H1 (cell line): ENCODE measurements around the gene LYPD6B. TPM values are rescaled to one million over a fixed set of nuclear protein-coding genes. Genes with fewer than 3 reads are reported as not detected.

Experiments used
- CTCF ChIA-PET: fragments of 300-600 bp; sonication (Branson Sonifier 250); formaldehyde crosslinking; loops from one replicate; lab custom pipeline; 2021; ENCODE audit not compliant: partially characterized antibody; lab: Charles Lee
- POLR2A ChIA-PET: fragments of 300-600 bp; sonication (Branson Sonifier 250); formaldehyde crosslinking; loops from one replicate; lab custom pipeline; 2021; ENCODE audit warnings: inconsistent platforms; ENCODE audit not compliant: partially characterized antibody; lab: Charles Lee
- DNase-seq, 2 experiments: peaks; one replicate each; pipeline versions ENCODE4 v3.0.0 to v3.0.0-alpha.2; 2010 to 2022; ENCODE audit warnings: low spot score in 2 of 2, low read depth in 1 of 2, mixed read lengths in 1 of 2
- FAIRE-seq: peaks from 2 replicates; lab custom pipeline; 2011; peaks lifted over from hg19 to GRCh38; lab: Jason Lieb, UNC
- H2AFZ ChIP-seq: 2 replicates; pipeline ENCODE4 v1.8.1; 2012; ENCODE audit warnings: low read length, inconsistent platforms
- H2AK5ac ChIP-seq: 2 replicates; pipeline ENCODE4 v1.6.1; 2013; ENCODE audit warnings: low read depth, low read length
- H2BK120ac ChIP-seq: replicated peaks from 2 replicates; pipeline ENCODE3; 2013; ENCODE audit warnings: low read depth, low read length, inconsistent platforms
- H2BK12ac ChIP-seq: 2 replicates; pipeline ENCODE4 v1.6.1; 2013; ENCODE audit warnings: low read depth, low read length
- H2BK15ac ChIP-seq: 2 replicates; pipeline ENCODE4 v1.6.1; 2013; ENCODE audit warnings: low read length
- H2BK20ac ChIP-seq: 2 replicates; pipeline ENCODE4 v1.6.1; 2013; ENCODE audit warnings: low read length
- H2BK5ac ChIP-seq: 2 replicates; pipeline ENCODE4 v1.6.1; 2013; ENCODE audit warnings: low read depth, low read length
- H3K14ac ChIP-seq: 2 replicates; pipeline ENCODE4 v1.6.1; 2013; ENCODE audit warnings: inconsistent platforms; ENCODE audit not compliant: insufficient read length
- H3K18ac ChIP-seq: 2 replicates; pipeline ENCODE4 v1.6.1; 2013; ENCODE audit warnings: low read length; ENCODE audit errors: extremely low read depth
- H3K23ac ChIP-seq: 2 replicates; pipeline ENCODE4 v1.6.1; 2013; ENCODE audit warnings: inconsistent platforms; ENCODE audit not compliant: insufficient read length
- H3K23me2 ChIP-seq: 2 replicates; pipeline ENCODE4 v1.6.1; 2013; ENCODE audit warnings: low read depth, low read length
- H3K27ac ChIP-seq: 2 replicates; pipeline ENCODE4 v1.6.1; 2011; ENCODE audit warnings: low read depth, low read length, inconsistent platforms
- H3K27me3 ChIP-seq, 4 experiments: replicated peaks in 1 of 4; 1 replicate in 1 of 4; 2 replicates in 3 of 4; pipeline versions ENCODE4 v1.6.1 to v1.8.1; 2011 to 2013; ENCODE audit warnings: low read length in 3 of 4, mild to moderate bottlenecking in 3 of 4, inconsistent platforms in 2 of 4, mixed read lengths in 2 of 4, moderate library complexity in 1 of 4; ENCODE audit not compliant: control insufficient read depth in 3 of 4, insufficient read depth in 3 of 4; ENCODE audit errors: extremely low read depth in 1 of 4
- H3K36me3 ChIP-seq, 4 experiments: 2 replicates each; pipeline versions ENCODE4 v1.6.1 to v1.8.1; 2011 to 2013; ENCODE audit warnings: mild to moderate bottlenecking in 4 of 4, low read length in 3 of 4, moderate library complexity in 2 of 4, control low read depth in 1 of 4, inconsistent platforms in 1 of 4; ENCODE audit not compliant: insufficient read depth in 4 of 4, control insufficient read depth in 2 of 4
- H3K4ac ChIP-seq: replicated peaks from 2 replicates; pipeline ENCODE3; 2013; ENCODE audit warnings: low read length, low read depth, mixed read lengths, inconsistent platforms; ENCODE audit not compliant: insufficient read length
- H3K4me1 ChIP-seq, 4 experiments: replicated peaks in 1 of 4; 1 replicate in 1 of 4; 2 replicates in 3 of 4; pipeline versions ENCODE4 v1.6.1 to v1.8.1; 2011 to 2013; ENCODE audit warnings: low read length in 3 of 4, inconsistent platforms in 2 of 4, mixed read lengths in 1 of 4; ENCODE audit not compliant: insufficient read depth in 4 of 4, control insufficient read depth in 3 of 4
- H3K4me2 ChIP-seq, 2 experiments: 2 replicates each; pipeline versions ENCODE4 v1.6.1 to v1.8.1; 2011 to 2013; ENCODE audit warnings: low read depth in 2 of 2, low read length in 2 of 2, control low read depth in 1 of 2, inconsistent platforms in 1 of 2, mild to moderate bottlenecking in 1 of 2; ENCODE audit not compliant: insufficient read depth in 1 of 2
- H3K4me3 ChIP-seq, 4 experiments: fragments of 200-600, 300-600 bp in 1 of 4; sonication (generic), shearing (Covaris generic), sonication (Bioruptor Twin) in 1 of 4; 2 replicates each; pipeline versions ENCODE4 v1.5.1 to v1.8.1; 2011 to 2016; ENCODE audit warnings: low read length in 4 of 4, low read depth in 3 of 4, control low read depth in 2 of 4, inconsistent platforms in 2 of 4, mild to moderate bottlenecking in 2 of 4, mixed read lengths in 1 of 4, moderate library complexity in 1 of 4; ENCODE audit not compliant: insufficient read depth in 2 of 4; ENCODE audit errors: extremely low read depth in 1 of 4
- H3K56ac ChIP-seq: replicated peaks from 2 replicates; pipeline ENCODE3; 2013; ENCODE audit warnings: low read depth, mild to moderate bottlenecking, mixed read lengths, low read length, inconsistent platforms; ENCODE audit not compliant: insufficient read length
- H3K79me1 ChIP-seq: 2 replicates; pipeline ENCODE4 v1.6.1; 2013; ENCODE audit warnings: low read depth, low read length, control low read depth
- H3K79me2 ChIP-seq, 2 experiments: 2 replicates each; pipeline versions ENCODE4 v1.6.1 to v1.8.1; 2012 to 2013; ENCODE audit warnings: low read length in 2 of 2, mild to moderate bottlenecking in 2 of 2, inconsistent platforms in 1 of 2; ENCODE audit not compliant: insufficient read depth in 2 of 2, control insufficient read depth in 1 of 2
- H3K9ac ChIP-seq, 4 experiments: replicated peaks in 1 of 4; 1 replicate in 1 of 4; 2 replicates in 3 of 4; pipeline versions ENCODE4 v1.6.1 to v1.8.1; 2011 to 2013; ENCODE audit warnings: low read depth in 3 of 4, low read length in 3 of 4, control low read depth in 2 of 4, mild to moderate bottlenecking in 2 of 4, moderate library complexity in 2 of 4, inconsistent platforms in 1 of 4; ENCODE audit errors: extremely low read depth in 1 of 4
- H3K9me3 ChIP-seq, 2 experiments: 2 replicates each; pipeline versions ENCODE4 v1.6.1 to v1.8.1; 2012 to 2013; ENCODE audit warnings: mild to moderate bottlenecking in 2 of 2, moderate library complexity in 2 of 2, control low read depth in 1 of 2, inconsistent platforms in 1 of 2, low read depth in 1 of 2, low read length in 1 of 2, mixed read lengths in 1 of 2; ENCODE audit not compliant: insufficient read depth in 2 of 2
- H4K20me1 ChIP-seq, 2 experiments: replicated peaks in 1 of 2; 2 replicates each; pipeline versions ENCODE3 to v1.8.1; 2011 to 2013; ENCODE audit warnings: inconsistent platforms in 2 of 2, low read length in 2 of 2, mild to moderate bottlenecking in 1 of 2; ENCODE audit not compliant: insufficient read depth in 2 of 2, control insufficient read depth in 1 of 2
- H4K5ac ChIP-seq: 2 replicates; pipeline ENCODE4 v1.6.1; 2013; ENCODE audit warnings: low read length, low read depth, mixed read lengths, inconsistent platforms; ENCODE audit not compliant: insufficient read length
- H4K8ac ChIP-seq: 2 replicates; pipeline ENCODE4 v1.8.0; 2013; ENCODE audit warnings: mild to moderate bottlenecking, moderate library complexity, low read length, inconsistent platforms; ENCODE audit not compliant: insufficient read depth; ENCODE audit errors: extremely low read depth
- H4K91ac ChIP-seq: replicated peaks from 2 replicates; pipeline ENCODE3; 2013; ENCODE audit warnings: low read length, mixed read lengths, inconsistent platforms; ENCODE audit not compliant: insufficient read length
- BRCA1 ChIP-seq: IDR thresholded peaks from 2 replicates; pipeline ENCODE4 v1.6.1; 2012; ENCODE audit warnings: low read depth, low read length, improper control_type of control experiment
- EP300 ChIP-seq, 2 experiments: IDR thresholded peaks; 1 replicate in 1 of 2; 2 replicates in 1 of 2; pipeline ENCODE4 v1.6.1; 2011 to 2012; ENCODE audit warnings: low read depth in 2 of 2, low read length in 2 of 2, mild to moderate bottlenecking in 2 of 2, borderline replicate concordance in 1 of 2, inconsistent platforms in 1 of 2, moderate library complexity in 1 of 2
- FOSL1 ChIP-seq: IDR thresholded peaks from 2 replicates; pipeline ENCODE4 v1.6.1; 2011; ENCODE audit warnings: mild to moderate bottlenecking, low read depth, low read length, moderate library complexity; ENCODE audit not compliant: insufficient read depth
- GABPA ChIP-seq: IDR thresholded peaks from 2 replicates; pipeline ENCODE4 v1.6.1; 2011; ENCODE audit warnings: mild to moderate bottlenecking, low read length, moderate library complexity, borderline replicate concordance; ENCODE audit not compliant: insufficient read depth
- GTF2F1 ChIP-seq: IDR thresholded peaks from 2 replicates; pipeline ENCODE4 v1.6.1; 2012; ENCODE audit warnings: low read depth, low read length, improper control_type of control experiment, borderline replicate concordance
- HDAC6 ChIP-seq: IDR thresholded peaks from one replicate; pipeline ENCODE4 v1.7.1; 2012; ENCODE audit warnings: low read depth, mild to moderate bottlenecking, inconsistent platforms, low read length, moderate library complexity
- SAP30 ChIP-seq: fragments of 300-600 bp; sonication (generic); IDR thresholded peaks from 2 replicates; pipeline ENCODE4 v1.7.1; 2012; ENCODE audit warnings: low read length, moderate library complexity, mild to moderate bottlenecking, inconsistent platforms; ENCODE audit not compliant: insufficient read depth, insufficient replicate concordance
- SIN3A ChIP-seq, 2 experiments: IDR thresholded peaks in 1 of 2; conservative IDR thresholded peaks in 1 of 2; 2 replicates each; pipeline ENCODE4 v1.6.1; 2011 to 2012; ENCODE audit warnings: low read length in 2 of 2, improper control_type of control experiment in 1 of 2, low read depth in 1 of 2, mild to moderate bottlenecking in 1 of 2
- YY1 ChIP-seq: IDR thresholded peaks from 2 replicates; pipeline ENCODE4 v1.6.1; 2011; ENCODE audit warnings: low read depth, mild to moderate bottlenecking, low read length
- WGBS, 2 experiments: shearing (Covaris generic) in 1 of 2; methylation state at CpG; one replicate each; pipeline versions ENCODE4 v1.1.6 to v1.1.7; 2013 to 2015; ENCODE audit warnings: low lambda C conversion rate in 2 of 2, mixed read lengths in 2 of 2, inconsistent platforms in 1 of 2, low coverage in 1 of 2, missing lambda C conversion rate in 1 of 2; ENCODE audit not compliant: insufficient replicate concordance in 2 of 2, insufficient coverage in 1 of 2, insufficient read length in 1 of 2; ENCODE audit errors: extremely low coverage in 1 of 2, missing lambda C conversion rate in 1 of 2; 5-methylcytosine and 5-hydroxymethylcytosine counted together
- polyA plus RNA-seq, 7 experiments: library from polyadenylated mRNA; depleted of rRNA in 3 of 7; stranded (reverse) in 5 of 7; unstranded in 2 of 7; fragments of >200 nt in 5 of 7; fragments of 200-250 nt in 2 of 7; gene quantifications; 1 replicate in 5 of 7; 2 replicates in 1 of 7; 4 replicates in 1 of 7; pipeline versions ENCODE4 v1.2.1 to v1.2.3, GENCODE V29; 2011 to 2013; ENCODE audit warnings: missing spikeins in 2 of 7, mixed read lengths in 2 of 7
- total RNA-seq: library from RNA; stranded (reverse); fragmentation: NEBNext Ultra II Directional; extraction: Animal tissue kit (Norgen Biotek cat#: 25700); gene quantifications from 2 replicates; pipeline ENCODE4 v1.2.1, GENCODE V29; 2021
- TF ChIP-seq, protein P1 (sequence below): IDR thresholded peaks from 2 replicates; pipeline ENCODE4 v1.6.1; 2012; ENCODE audit warnings: inconsistent platforms
- TF ChIP-seq, protein P2 (sequence below): IDR thresholded peaks from 2 replicates; pipeline ENCODE4 v1.6.1; 2012; ENCODE audit warnings: low read length, inconsistent platforms

LYPD6B gene
- total and polyA plus RNA-seq, 2 of the 8 experiments (the other 6 are each of a cell fraction or from before 2014, with no cell fraction given) = 2.2 to 3.5 TPM

DNA sequence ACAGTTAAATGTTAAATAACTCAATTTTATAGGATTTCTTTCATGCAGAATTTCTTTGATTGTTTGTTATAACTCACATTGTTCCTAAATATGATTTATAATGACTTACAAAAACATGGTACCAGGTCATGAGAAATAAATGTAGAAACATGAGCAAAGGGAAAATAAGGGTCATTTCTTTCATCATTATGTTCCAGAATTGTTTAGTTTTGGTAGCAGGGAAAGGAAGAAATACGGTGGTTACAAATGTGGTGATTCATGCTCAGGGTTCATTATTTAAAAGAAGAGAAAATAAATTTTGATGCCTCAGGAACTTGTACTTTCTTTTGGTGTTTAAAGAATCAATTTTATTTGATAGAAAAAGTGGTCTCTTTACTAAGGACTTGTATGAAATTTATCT is 4.4 kb downstream of the LYPD6B start:
- H3K18ac ChIP-seq = no peak overlapping the region
- no peak overlapping the region for H2BK120ac ChIP-seq
- H4K20me1 ChIP-seq = peaks cover 2 to 4% of the 10 kb centered on the region in 2 experiments
- H3K56ac ChIP-seq = no peak overlapping the region
- no peak overlapping the region for H2BK15ac ChIP-seq
- WGBS, 2 experiments = 92% methylated on average over 1 of the region's 1 CpG; no CpG with 5 or more reads in 1 of the 2 experiments
- H4K5ac ChIP-seq = no peak overlapping the region
- H2AK5ac ChIP-seq = no peak overlapping the region
- no peak for DNase-seq
- H2BK5ac ChIP-seq = no peak overlapping the region
- H3K9me3 ChIP-seq = no peaks in the 10 kb centered on the region
- POLR2A ChIA-PET = no interaction called here
- H3K36me3 ChIP-seq = no peaks in the 10 kb centered on the region
- no peak overlapping the region for H2BK20ac ChIP-seq
- H3K4me2 ChIP-seq = no peak overlapping the region
- no peak overlapping the region for H3K9ac ChIP-seq
- H4K91ac ChIP-seq = no peak overlapping the region
- H3K4me3 ChIP-seq = no peak overlapping the region
- peaks cover 8% of the 10 kb centered on the region; the same call in 1 of the 2 replicates for H3K23me2 ChIP-seq
- CTCF ChIA-PET = interaction anchor here (1.5 kb wide), 1 partner anchor 373 kb away, joined by 3 read pairs; no protein-coding TSS in a partner anchor
- H3K14ac ChIP-seq = no peak overlapping the region
- H3K79me1 ChIP-seq = no peaks in the 10 kb centered on the region
- H3K27ac ChIP-seq = no peak overlapping the region
- H2AFZ ChIP-seq = no peak overlapping the region
- H3K23ac ChIP-seq = no peak overlapping the region
- peaks cover 0 to 16% (median 12%) of the 10 kb centered on the region in 4 experiments; a peak in 6 of 7 replicates for H3K27me3 ChIP-seq
- H3K79me2 ChIP-seq = no peaks in the 10 kb centered on the region
- no peak overlapping the region for H2BK12ac ChIP-seq
- no peak for FAIRE-seq
- H3K4ac ChIP-seq = no peak overlapping the region
- peaks cover 0 to 5% (median 0%) of the 10 kb centered on the region in 4 experiments; a peak in 1 of 7 replicates for H3K4me1 ChIP-seq
- H4K8ac ChIP-seq = no peak overlapping the region
- TF ChIP-seq GTF2F1 (no peak), YY1 (no peak), GABPA (no peak), FOSL1 (no peak), SIN3A (conservative IDR thresholded peaks at IDR 0.05 in 1 of 2, IDR thresholded peaks at IDR 0.05 in 1 of 2; ENCODE audit: low read depth in 1 of 2, low read length in 2 of 2) (no peak), SAP30 (no peak), HDAC6 (no peak), BRCA1 (no peak), EP300 (IDR thresholded peaks at IDR 0.05; ENCODE audit: borderline replicate concordance in 1 of 2, low read depth in 2 of 2, low read length in 2 of 2) (no peak)
- TF ChIP-seq, protein P1, sequence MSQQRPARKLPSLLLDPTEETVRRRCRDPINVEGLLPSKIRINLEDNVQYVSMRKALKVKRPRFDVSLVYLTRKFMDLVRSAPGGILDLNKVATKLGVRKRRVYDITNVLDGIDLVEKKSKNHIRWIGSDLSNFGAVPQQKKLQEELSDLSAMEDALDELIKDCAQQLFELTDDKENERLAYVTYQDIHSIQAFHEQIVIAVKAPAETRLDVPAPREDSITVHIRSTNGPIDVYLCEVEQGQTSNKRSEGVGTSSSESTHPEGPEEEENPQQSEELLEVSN = no peak
- TF ChIP-seq, protein P2, sequence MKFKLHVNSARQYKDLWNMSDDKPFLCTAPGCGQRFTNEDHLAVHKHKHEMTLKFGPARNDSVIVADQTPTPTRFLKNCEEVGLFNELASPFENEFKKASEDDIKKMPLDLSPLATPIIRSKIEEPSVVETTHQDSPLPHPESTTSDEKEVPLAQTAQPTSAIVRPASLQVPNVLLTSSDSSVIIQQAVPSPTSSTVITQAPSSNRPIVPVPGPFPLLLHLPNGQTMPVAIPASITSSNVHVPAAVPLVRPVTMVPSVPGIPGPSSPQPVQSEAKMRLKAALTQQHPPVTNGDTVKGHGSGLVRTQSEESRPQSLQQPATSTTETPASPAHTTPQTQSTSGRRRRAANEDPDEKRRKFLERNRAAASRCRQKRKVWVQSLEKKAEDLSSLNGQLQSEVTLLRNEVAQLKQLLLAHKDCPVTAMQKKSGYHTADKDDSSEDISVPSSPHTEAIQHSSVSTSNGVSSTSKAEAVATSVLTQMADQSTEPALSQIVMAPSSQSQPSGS = no peak
